ENCODE results near the gene UGT1A6. TPM values are rescaled to one million over a fixed set of nuclear protein-coding genes. Genes with fewer than 3 reads are reported as not detected.
"Not testable (repeated sequence)": the region's sequence is repeated elsewhere in the genome, so short reads cannot be mapped to it uniquely, and the experiment has no call there.

Gene UGT1A6
- total RNA-seq, 6 experiments from 2014 or later = 79.4 to 315 (median 139) TPM

DNA sequence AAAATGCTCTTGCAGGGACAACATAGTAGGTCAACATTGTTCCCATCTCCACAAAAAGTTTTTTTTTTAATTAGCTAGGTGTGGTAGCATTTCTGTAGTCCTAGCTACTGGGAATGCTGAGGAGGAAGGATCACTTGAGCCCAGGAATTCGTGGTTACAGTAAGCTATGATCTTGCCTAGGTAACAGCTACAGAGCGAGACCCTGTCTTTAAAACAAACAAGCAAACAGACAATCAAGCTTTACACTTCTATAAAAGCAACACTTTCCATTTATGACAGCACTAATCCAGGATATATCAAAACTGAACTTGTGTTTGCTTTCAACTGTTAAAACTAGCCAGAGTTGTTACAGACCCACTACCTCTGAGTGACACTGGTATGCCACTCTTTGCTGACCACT is 48.2 kb downstream of the UGT1A6 start:
- Histone ChIP-seq H3K4me1 (peaks cover 0 to 83% (median 29%) of the 10 kb centered on the region in 4 donors), H3K36me3 (peaks cover 0 to 11% (median 0%) of the 10 kb centered on the region in 4 donors), H3K4me3 (no peak overlapping the region), H3K9me3 (no peaks in the 10 kb centered on the region), H3K27me3 (no peaks in the 10 kb centered on the region), H3K27ac (no peak overlapping the region)
- no peak for TF ChIP-seq POLR2A (IDR thresholded peaks at IDR 0.05)
- TF ChIP-seq, protein P1, sequence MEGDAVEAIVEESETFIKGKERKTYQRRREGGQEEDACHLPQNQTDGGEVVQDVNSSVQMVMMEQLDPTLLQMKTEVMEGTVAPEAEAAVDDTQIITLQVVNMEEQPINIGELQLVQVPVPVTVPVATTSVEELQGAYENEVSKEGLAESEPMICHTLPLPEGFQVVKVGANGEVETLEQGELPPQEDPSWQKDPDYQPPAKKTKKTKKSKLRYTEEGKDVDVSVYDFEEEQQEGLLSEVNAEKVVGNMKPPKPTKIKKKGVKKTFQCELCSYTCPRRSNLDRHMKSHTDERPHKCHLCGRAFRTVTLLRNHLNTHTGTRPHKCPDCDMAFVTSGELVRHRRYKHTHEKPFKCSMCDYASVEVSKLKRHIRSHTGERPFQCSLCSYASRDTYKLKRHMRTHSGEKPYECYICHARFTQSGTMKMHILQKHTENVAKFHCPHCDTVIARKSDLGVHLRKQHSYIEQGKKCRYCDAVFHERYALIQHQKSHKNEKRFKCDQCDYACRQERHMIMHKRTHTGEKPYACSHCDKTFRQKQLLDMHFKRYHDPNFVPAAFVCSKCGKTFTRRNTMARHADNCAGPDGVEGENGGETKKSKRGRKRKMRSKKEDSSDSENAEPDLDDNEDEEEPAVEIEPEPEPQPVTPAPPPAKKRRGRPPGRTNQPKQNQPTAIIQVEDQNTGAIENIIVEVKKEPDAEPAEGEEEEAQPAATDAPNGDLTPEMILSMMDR (IDR thresholded peaks at IDR 0.05) = no peak
- 76% methylated on average over 2 of the region's 2 CpGs for WGBS (ENCODE audit: insufficient coverage, low coverage, low lambda C conversion rate, missing lambda C conversion rate)
- intact Hi-C loops (cut with DNase I) = no loop called here
- DNase-seq (no peak), ATAC-seq (no peak)

DNA sequence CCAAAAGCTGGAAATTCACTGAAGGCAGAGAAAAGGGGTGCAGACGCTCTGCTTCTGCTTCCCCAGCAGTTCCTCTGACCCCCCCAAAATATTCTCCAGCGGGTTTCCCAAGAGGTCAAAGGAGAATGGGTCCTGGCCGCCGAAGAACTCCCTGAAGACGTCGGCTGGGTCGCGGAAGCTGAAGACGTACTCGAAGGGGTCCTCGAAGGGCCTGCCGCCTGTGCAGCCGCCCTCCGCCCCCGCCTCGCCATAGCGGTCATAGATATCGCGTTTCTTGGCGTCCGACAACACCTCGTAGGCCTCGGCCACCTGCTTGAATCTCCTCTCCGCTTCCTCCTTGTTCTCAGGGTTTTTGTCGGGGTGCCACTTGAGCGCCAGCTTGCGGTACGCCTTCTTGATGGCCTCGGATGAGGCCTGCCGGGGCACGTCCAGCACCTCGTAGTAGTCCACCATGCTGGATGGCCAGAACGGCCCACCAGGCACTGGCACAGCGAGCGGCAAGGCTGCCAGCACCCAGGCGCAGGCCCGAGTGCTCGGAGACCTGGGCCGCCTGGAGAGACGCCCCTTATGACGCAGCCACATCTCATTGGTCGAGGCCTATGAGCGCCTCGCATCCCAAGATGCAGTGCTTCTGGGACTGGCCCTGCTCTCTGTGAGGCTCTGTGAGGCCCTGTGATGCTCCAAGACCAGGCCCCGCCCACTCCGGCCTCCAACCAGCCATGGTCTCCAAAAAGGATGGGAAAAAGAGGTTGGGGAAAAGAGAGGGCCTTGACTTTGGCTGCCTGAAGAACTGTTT is 51.0 kb downstream of the UGT1A6 start:
- H3K36me3 ChIP-seq = peaks cover 0 to 11% (median 0%) of the 10 kb centered on the region in 4 donors
- H3K9me3 ChIP-seq = no peaks in the 10 kb centered on the region
- ATAC-seq = no peak
- no peak overlapping the region for H3K27ac ChIP-seq
- H3K4me3 ChIP-seq = no peak overlapping the region
- H3K4me1 ChIP-seq = peaks cover 0 to 64% (median 17%) of the 10 kb centered on the region in 4 donors
- no peaks in the 10 kb centered on the region for H3K27me3 ChIP-seq
- 74% methylated on average over 13 of the region's 46 CpGs for WGBS (ENCODE audit: insufficient coverage, low coverage, low lambda C conversion rate, missing lambda C conversion rate)
- DNase-seq = peak in 1 of 3 donors; percentile 58
- intact Hi-C loops (cut with DNase I) = no loop called here
- no peak for TF ChIP-seq POLR2A (IDR thresholded peaks at IDR 0.05)
- TF ChIP-seq, protein P1 (IDR thresholded peaks at IDR 0.05) = no peak

DNA sequence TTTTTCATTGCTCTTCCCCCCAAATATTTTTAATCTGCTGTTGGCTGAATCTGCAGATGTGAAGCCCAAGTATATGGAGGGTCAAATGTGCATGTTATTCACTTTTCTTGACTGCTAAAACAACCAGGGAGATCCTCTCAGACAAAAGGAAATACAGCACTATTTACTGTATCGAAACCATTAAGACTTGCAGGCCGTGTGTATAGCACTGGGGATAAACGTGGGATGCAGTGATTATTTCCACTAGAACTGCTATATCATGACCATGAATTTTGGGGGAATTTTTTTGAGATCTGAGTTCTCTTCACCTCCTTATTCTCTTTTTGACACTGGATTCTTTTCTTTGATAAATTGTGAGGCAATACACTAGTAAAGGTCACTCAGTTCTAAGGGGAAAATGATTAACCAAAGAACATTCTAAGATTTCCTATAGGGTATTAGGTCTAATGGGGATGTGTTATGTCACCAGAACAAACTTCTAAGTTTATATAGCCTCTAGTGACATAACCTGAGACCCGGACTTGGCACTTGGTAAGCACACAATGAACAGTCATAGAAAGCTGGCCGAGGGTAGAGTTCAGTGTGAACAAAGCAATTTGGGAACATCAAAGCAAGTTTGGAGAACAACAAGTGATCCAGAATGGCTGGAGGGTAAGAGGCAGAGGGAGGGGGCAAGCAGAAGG is 52.5 kb downstream of the UGT1A6 start:
- intact Hi-C loops (cut with DNase I) = no loop called here
- TF ChIP-seq POLR2A (IDR thresholded peaks at IDR 0.05) = no peak
- TF ChIP-seq, protein P1 (IDR thresholded peaks at IDR 0.05) = no peak
- Histone ChIP-seq H3K27ac (peak overlapping the region in 2 of 3 donors; percentile 28 to 92), H3K27me3 (no peaks in the 10 kb centered on the region), H3K9me3 (no peaks in the 10 kb centered on the region), H3K36me3 (peaks cover 0 to 11% (median 0%) of the 10 kb centered on the region in 4 donors), H3K4me1 (peaks cover 0 to 49% (median 14%) of the 10 kb centered on the region in 4 donors), H3K4me3 (peak overlapping the region in 1 of 3 donors; percentile 37)
- WGBS (ENCODE audit: insufficient coverage, low coverage, low lambda C conversion rate, missing lambda C conversion rate) = 27% methylated on average over 5 of the region's 5 CpGs
- DNase-seq (peak in 1 of 3 donors; percentile 76), ATAC-seq (peak; percentile 45 to 89 (median 78))

DNA sequence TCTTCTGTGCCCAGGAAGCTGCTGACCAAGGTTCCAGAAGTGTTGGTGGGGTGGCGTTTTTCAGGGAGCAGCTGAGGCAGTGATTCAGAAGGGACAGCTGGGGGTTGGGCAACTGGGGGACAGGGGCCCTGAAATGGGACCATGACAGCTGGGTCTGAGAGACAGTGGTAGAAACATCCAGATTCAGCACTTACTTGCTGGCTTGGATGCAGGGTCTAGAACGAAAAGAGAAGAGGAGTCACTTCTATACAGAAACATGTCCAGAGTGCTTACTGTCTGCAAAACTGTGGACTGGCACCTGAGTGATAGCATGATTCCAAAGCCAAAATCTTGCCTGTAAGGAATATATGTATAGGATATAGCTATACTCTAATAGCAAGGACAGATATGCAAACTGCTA is 53.1 kb downstream of the UGT1A6 start:
- H3K27ac ChIP-seq = peak overlapping the region in 2 of 3 donors; percentile 28 to 92
- H3K27me3 ChIP-seq; H3K9me3 ChIP-seq; ATAC-seq; intact Hi-C loops (cut with DNase I); DNase-seq: not testable (repeated sequence)
- H3K36me3 ChIP-seq = peaks cover 0 to 11% (median 0%) of the 10 kb centered on the region in 4 donors
- H3K4me3 ChIP-seq = peak overlapping the region in 1 of 3 donors; percentile 37
- H3K4me1 ChIP-seq = peaks cover 0 to 44% (median 14%) of the 10 kb centered on the region in 4 donors
- 41% methylated on average over 2 of the region's 2 CpGs for WGBS (ENCODE audit: insufficient coverage, low coverage, low lambda C conversion rate, missing lambda C conversion rate)

All from right lobe of liver (tissue), 6 donors.